GM18517 (cell line): Measurements from ENCODE around the gene NBPF8.
"Not testable (repeated sequence)": the region's sequence is repeated elsewhere in the genome, so short reads cannot be mapped to it uniquely, and the experiment has no call there.

ENCODE experiments used
- ATAC-seq: cut with Tn5 transposase; IDR thresholded peaks from one replicate; pipeline ENCODE4 v1.9.1; 2021; ENCODE audit warnings: mild to moderate bottlenecking, moderate library complexity; ENCODE audit not compliant: unreplicated experiment

NBPF8 gene

GRCh38 chr1:120414911-120415480 is at the start of gene NBPF8:
TSS of gene NBPF8 (plus strand) at chr1:120415035. CDS start at chr1:120436523, 21,488 bp downstream.
- ATAC-seq: peak; percentile 93

- not testable (repeated sequence) for ATAC-seq
These were observed 47.1 kb upstream of the NBPF8 start for GRCh38 chr1:120367709-120368108.

- ATAC-seq: not testable (repeated sequence)
These were observed 28.2 kb upstream of the NBPF8 start for GRCh38 chr1:120386651-120387050.

GRCh38 chr1:120388597-120389126 is 26.2 kb upstream of the NBPF8 start:
- not testable (repeated sequence) for ATAC-seq

GRCh38 chr1:120391365-120391764 is 23.5 kb upstream of the NBPF8 start:
- ATAC-seq: not testable (repeated sequence)

- ATAC-seq: not testable (repeated sequence)
These were observed 21.3 kb upstream of the NBPF8 start for GRCh38 chr1:120393316-120394232.

GRCh38 chr1:120405348-120405747 is 9.5 kb upstream of the NBPF8 start:
- not testable (repeated sequence) for ATAC-seq

- peak; percentile 23 for ATAC-seq
These were observed 384 bp upstream of the NBPF8 start for GRCh38 chr1:120414451-120414850.

- ATAC-seq: peak; percentile 10
These were observed 692 bp downstream of the NBPF8 start for GRCh38 chr1:120415492-120415961.

GRCh38 chr1:120425063-120425462 is 10.2 kb downstream of the NBPF8 start:
- ATAC-seq: not testable (repeated sequence)

- ATAC-seq: not testable (repeated sequence)
These were observed 16.8 kb downstream of the NBPF8 start for GRCh38 chr1:120431626-120432025.

GRCh38 chr1:120433831-120434230 is 19.0 kb downstream of the NBPF8 start:
- ATAC-seq: not testable (repeated sequence)

- not testable (repeated sequence) for ATAC-seq
These were observed 34.3 kb downstream of the NBPF8 start for GRCh38 chr1:120449124-120449523.
